Suprapubic skin (tissue), 4 donors: ENCODE results near the gene CAMTA1.

Experiments used
- CTCF ChIP-seq, 2 donors: fragments of 200-600 bp in 1 of 2; fragments of 450-650 bp in 1 of 2; sonication (generic) in 1 of 2; IDR thresholded peaks; one replicate each; pipeline ENCODE4 v1.5.1; 2016 to 2019; ENCODE audit warnings: antibody characterized with exemption in 2 of 2, mild to moderate bottlenecking in 1 of 2, moderate library complexity in 1 of 2
- EP300 ChIP-seq: sonication (generic); formaldehyde crosslinking; IDR thresholded peaks from one replicate; pipeline ENCODE4 v1.6.1; 2017; ENCODE audit warnings: antibody characterized with exemption
- POLR2A ChIP-seq, 2 donors: fragments of 450-650 bp; IDR thresholded peaks; one replicate each; pipeline ENCODE4 v1.6.1; 2017; ENCODE audit warnings: antibody characterized with exemption in 2 of 2, mild to moderate bottlenecking in 2 of 2, moderate library complexity in 2 of 2
- POLR2AphosphoS5 ChIP-seq, 3 donors: sonication (generic); formaldehyde crosslinking; IDR thresholded peaks; one replicate each; pipeline ENCODE4 v1.6.1; 2017; ENCODE audit warnings: antibody characterized with exemption in 3 of 3

GRCh38 chr1:7227654-7228053 is 442.4 kb downstream of the CAMTA1 start:
- TF ChIP-seq CTCF (IDR thresholded peaks at IDR 0.05) (no peak), POLR2A (IDR thresholded peaks at IDR 0.05) (no peak), EP300 (no peak), POLR2AphosphoS5 (IDR thresholded peaks at IDR 0.05) (no peak)
